Measurements from ENCODE around the gene DPEP3.

DNA sequence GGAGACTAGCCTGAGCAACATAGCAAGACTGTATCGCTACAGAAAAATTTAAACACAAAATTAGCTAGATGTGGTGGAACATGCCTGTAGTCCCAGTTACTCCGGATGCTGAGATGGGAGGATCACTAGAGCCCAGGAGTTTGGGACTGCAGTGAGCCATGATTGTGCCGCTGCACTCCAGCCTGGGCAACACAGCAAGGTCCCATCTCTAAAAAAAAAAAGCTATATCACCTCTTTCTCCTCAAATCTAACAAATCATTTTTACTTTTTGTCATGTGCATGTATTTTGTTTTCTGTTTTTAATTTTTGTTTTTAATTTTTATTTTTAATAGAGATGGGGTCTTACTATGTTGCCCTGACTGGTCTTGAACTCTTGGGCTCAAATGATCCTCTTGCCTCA, 48.7 kb upstream of the DPEP3 start:
- TF ChIP-seq, protein P1, sequence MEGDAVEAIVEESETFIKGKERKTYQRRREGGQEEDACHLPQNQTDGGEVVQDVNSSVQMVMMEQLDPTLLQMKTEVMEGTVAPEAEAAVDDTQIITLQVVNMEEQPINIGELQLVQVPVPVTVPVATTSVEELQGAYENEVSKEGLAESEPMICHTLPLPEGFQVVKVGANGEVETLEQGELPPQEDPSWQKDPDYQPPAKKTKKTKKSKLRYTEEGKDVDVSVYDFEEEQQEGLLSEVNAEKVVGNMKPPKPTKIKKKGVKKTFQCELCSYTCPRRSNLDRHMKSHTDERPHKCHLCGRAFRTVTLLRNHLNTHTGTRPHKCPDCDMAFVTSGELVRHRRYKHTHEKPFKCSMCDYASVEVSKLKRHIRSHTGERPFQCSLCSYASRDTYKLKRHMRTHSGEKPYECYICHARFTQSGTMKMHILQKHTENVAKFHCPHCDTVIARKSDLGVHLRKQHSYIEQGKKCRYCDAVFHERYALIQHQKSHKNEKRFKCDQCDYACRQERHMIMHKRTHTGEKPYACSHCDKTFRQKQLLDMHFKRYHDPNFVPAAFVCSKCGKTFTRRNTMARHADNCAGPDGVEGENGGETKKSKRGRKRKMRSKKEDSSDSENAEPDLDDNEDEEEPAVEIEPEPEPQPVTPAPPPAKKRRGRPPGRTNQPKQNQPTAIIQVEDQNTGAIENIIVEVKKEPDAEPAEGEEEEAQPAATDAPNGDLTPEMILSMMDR (IDR thresholded peaks at IDR 0.05; ENCODE audit: poor library complexity): no peak
- no peak for TF ChIP-seq EZH2 (IDR thresholded peaks at IDR 0.05; ENCODE audit: borderline replicate concordance)
- TF ChIP-seq EZH2phosphoT487 (IDR thresholded peaks at IDR 0.05; ENCODE audit: low read depth, severe bottlenecking, unreplicated experiment): no peak
